Measurements from ENCODE around the gene LENG1. TPM values are rescaled to one million over a fixed set of nuclear protein-coding genes. Genes with fewer than 3 reads are reported as not detected.
A peak's percentile ranks its signal among the peaks of the same experiment; 100 is the strongest.
"Not testable (repeated sequence)": the region's sequence is repeated elsewhere in the genome, so short reads cannot be mapped to it uniquely, and the experiment has no call there.

The LENG1 gene
- total RNA-seq, 1 experiment from 2014 or later = 8.2 TPM

DNA sequence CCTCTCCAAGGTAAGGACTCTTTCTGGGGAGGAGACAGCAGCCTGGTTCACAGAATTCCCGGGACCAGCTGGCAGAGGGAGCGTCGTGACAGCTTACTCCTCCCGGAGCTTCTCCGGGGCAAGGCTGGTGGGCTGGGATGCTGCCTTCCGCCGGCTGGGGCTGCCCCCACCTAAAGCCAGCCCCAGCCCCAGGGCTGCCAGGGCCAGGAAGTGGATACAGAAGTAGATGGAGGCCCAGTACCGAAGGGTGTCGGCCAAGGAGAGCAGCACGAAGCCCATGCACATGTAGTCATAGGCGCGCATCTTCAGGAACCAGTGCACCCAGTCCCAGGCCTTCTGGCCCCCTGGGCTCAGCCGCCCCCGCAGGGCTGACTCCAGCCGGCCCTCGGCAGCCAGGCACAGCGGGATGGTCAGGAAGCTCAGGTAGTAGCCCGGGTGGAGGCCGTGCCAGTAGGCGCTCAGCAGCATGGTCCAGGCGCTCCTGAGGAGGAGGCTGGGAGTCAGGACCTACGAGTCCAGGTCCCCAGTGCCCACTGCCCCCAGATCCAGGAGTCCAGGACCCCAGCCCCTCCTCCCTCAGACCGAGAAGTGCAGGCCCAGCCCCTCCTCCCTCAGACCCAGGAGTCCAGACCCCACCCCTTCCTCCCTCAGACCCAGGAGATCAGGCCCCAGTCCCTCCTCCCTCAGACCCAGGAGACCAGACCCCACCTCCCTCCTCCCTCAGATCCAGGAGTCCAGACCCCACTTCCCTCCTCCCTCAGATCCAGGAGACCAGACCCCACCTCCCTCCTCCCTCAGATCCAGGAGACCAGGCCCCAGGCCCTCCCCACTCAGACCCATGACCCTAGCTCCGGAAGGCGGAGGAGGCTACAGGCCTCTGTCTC lies 14.7 kb upstream of the LENG1 start:
- no TSS peak for BruUV-seq (replicated peaks)

DNA sequence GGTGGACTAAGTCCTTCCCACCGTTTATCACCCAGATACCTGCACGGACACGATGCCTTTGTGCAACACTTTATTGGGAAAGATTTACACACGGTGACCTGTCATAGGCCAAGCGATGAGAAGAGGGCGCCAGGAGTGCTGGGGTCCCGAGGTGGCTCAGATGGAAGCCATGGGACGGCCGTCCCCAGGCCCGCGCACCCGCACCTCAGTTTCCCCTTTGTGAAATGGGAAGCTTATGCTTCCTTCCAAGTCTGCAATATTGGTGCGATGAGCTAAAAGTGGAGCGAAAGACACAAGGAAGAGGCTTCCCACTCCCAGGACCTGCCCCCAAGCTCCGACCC lies 13.8 kb upstream of the LENG1 start:
- intact Hi-C loops (cut with micrococcal nuclease) = no loop called here
- no peak overlapping the region for H3K27ac Mint-ChIP-seq (ENCODE audit: low read depth, unreplicated experiment)
- no peaks in the 10 kb centered on the region for H3K9me3 Mint-ChIP-seq (ENCODE audit: unreplicated experiment)
- H3K36me3 Mint-ChIP-seq (ENCODE audit: insufficient read depth, unreplicated experiment) = peaks cover 29% of the 10 kb centered on the region
- H3K4me3 Mint-ChIP-seq (ENCODE audit: unreplicated experiment) = no peak overlapping the region
- ChIA-PET POLR2A (interaction anchor here (0.6 to 2.2 kb wide), 12 partner anchors 14 to 276 kb away, joined by 3 to 24 read pairs (median 5); partner anchors contain the start of genes CNOT3, LENG1, LENG8 and MBOAT7), CTCF (interaction anchor here (0.6 to 2.2 kb wide), 9 partner anchors 8 to 1467 kb away, joined by 3 to 11 read pairs (median 4); partner anchors contain the start of gene MBOAT7)
- H3K27me3 Mint-ChIP-seq (ENCODE audit: insufficient read depth, unreplicated experiment) = no peaks in the 10 kb centered on the region
- no TSS peak for BruUV-seq (replicated peaks)
- peak; percentile 1 for TF ChIP-seq CTCF (IDR thresholded peaks at IDR 0.05; ENCODE audit: unreplicated experiment)
- DNase-seq (ENCODE audit: unreplicated experiment) = no peak
- peaks cover 6% of the 10 kb centered on the region for H3K4me1 Mint-ChIP-seq (ENCODE audit: insufficient read depth, unreplicated experiment)

More for the DNA sequence above, 14.7 kb upstream of the LENG1 start:
- no peak overlapping the region for H3K4me3 Mint-ChIP-seq (ENCODE audit: unreplicated experiment)
- ChIA-PET CTCF (interaction anchor here (1.0 to 2.2 kb wide), 7 partner anchors 9 to 264 kb away, joined by 3 to 11 read pairs (median 4); partner anchors contain the start of gene MBOAT7), POLR2A (interaction anchor here (0.6 to 2.2 kb wide), 11 partner anchors 14 to 157 kb away, joined by 3 to 24 read pairs (median 6); partner anchors contain the start of genes CNOT3, LENG1, MBOAT7 and PRPF31)
- no peak for DNase-seq (ENCODE audit: unreplicated experiment)
- intact Hi-C loops (cut with micrococcal nuclease) = no loop called here
- no peaks in the 10 kb centered on the region for H3K9me3 Mint-ChIP-seq (ENCODE audit: unreplicated experiment)
- H3K4me1 Mint-ChIP-seq (ENCODE audit: insufficient read depth, unreplicated experiment) = peaks cover 6% of the 10 kb centered on the region
- peaks cover 33% of the 10 kb centered on the region for H3K36me3 Mint-ChIP-seq (ENCODE audit: insufficient read depth, unreplicated experiment)
- no peaks in the 10 kb centered on the region for H3K27me3 Mint-ChIP-seq (ENCODE audit: insufficient read depth, unreplicated experiment)
- H3K27ac Mint-ChIP-seq (ENCODE audit: low read depth, unreplicated experiment) = peak overlapping the region; percentile 42
- TF ChIP-seq CTCF (IDR thresholded peaks at IDR 0.05; ENCODE audit: unreplicated experiment) = no peak

GRCh38 chr19:54172471-54173358 lies 13.2 kb upstream of the LENG1 start, which contains the start of gene TMC4:
TSS of gene TMC4 (minus strand) at chr19:54173160. CDS start at chr19:54173117, 43 bp downstream.
- TF ChIP-seq CTCF (IDR thresholded peaks at IDR 0.05; ENCODE audit: unreplicated experiment) = peak; percentile 33
- Mint-ChIP-seq H3K4me3 (ENCODE audit: unreplicated experiment) (peak within 1 kb of the TSS; percentile 69), H3K4me1 (ENCODE audit: insufficient read depth, unreplicated experiment) (peaks cover 6% of the 10 kb centered on the region), H3K27ac (ENCODE audit: low read depth, unreplicated experiment) (peak within 1 kb of the TSS; percentile 85), H3K9me3 (ENCODE audit: unreplicated experiment) (no peaks in the 10 kb centered on the region), H3K36me3 (ENCODE audit: insufficient read depth, unreplicated experiment) (peaks cover 23% of the 10 kb centered on the region), H3K27me3 (ENCODE audit: insufficient read depth, unreplicated experiment) (no peaks in the 10 kb centered on the region)
- no TSS peak for BruUV-seq (replicated peaks)
- intact Hi-C loops (cut with micrococcal nuclease) = no loop called here
- POLR2A ChIA-PET = interaction anchor here (0.7 to 2.2 kb wide), 12 partner anchors 13 to 276 kb away, joined by 3 to 24 read pairs (median 5); partner anchors contain the start of genes CNOT3, LENG1, LENG8 and MBOAT7
- CTCF ChIA-PET = interaction anchor here (0.6 to 2.2 kb wide), 12 partner anchors 7 to 1467 kb away, joined by 3 to 11 read pairs (median 3); partner anchors contain the start of gene MBOAT7
- peak; percentile 76 for DNase-seq (ENCODE audit: unreplicated experiment)

- H3K27me3 Mint-ChIP-seq (ENCODE audit: insufficient read depth, unreplicated experiment); H3K4me3 Mint-ChIP-seq (ENCODE audit: unreplicated experiment); DNase-seq (ENCODE audit: unreplicated experiment); intact Hi-C loops (cut with micrococcal nuclease); H3K4me1 Mint-ChIP-seq (ENCODE audit: insufficient read depth, unreplicated experiment); H3K27ac Mint-ChIP-seq (ENCODE audit: low read depth, unreplicated experiment); BruUV-seq (replicated peaks); H3K9me3 Mint-ChIP-seq (ENCODE audit: unreplicated experiment): not testable (repeated sequence)
- peaks cover 16% of the 10 kb centered on the region for H3K36me3 Mint-ChIP-seq (ENCODE audit: insufficient read depth, unreplicated experiment)
- ChIA-PET CTCF (interaction anchor here (0.5 to 2.2 kb wide), 5 partner anchors 10 to 372 kb away, joined by 3 to 11 read pairs (median 4); partner anchors contain the start of gene LENG1), POLR2A (interaction anchor here (1.3 to 2.2 kb wide), 6 partner anchors 17 to 57 kb away, joined by 3 to 24 read pairs (median 11); partner anchors contain the start of genes CNOT3, MBOAT7, PRPF31 and RPS9)
Measured at GRCh38 chr19:54171736-54172431, 12.4 kb upstream of the LENG1 start.
